CD14-positive monocyte (primary cell): ENCODE data around the gene PCNA. TPM values are rescaled to one million over a fixed set of nuclear protein-coding genes. Genes with fewer than 3 reads are reported as not detected.

Experiments
- DNase-seq, 3 donors: peaks; one replicate each; pipeline ENCODE4 v3.0.0-alpha.2; 2011 to 2022
- H2AFZ ChIP-seq: 2 replicates; pipeline ENCODE4 v1.6.0; 2012; ENCODE audit warnings: mild to moderate bottlenecking, low read depth, low read length, inconsistent platforms; ENCODE audit not compliant: insufficient read depth, poor library complexity, severe bottlenecking
- H3K27ac ChIP-seq, 2 donors: 1 replicate in 1 of 2; 2 replicates in 1 of 2; pipeline ENCODE4 v1.5.1; 2012 to 2013; ENCODE audit warnings: low read length in 2 of 2, control low read depth in 1 of 2, inconsistent platforms in 1 of 2, low read depth in 1 of 2, mild to moderate bottlenecking in 1 of 2
- H3K27me3 ChIP-seq, 2 donors: one replicate each; pipeline versions ENCODE4 v1.6.0 to v1.6.1; 2011 to 2013; ENCODE audit warnings: low read length in 2 of 2; ENCODE audit not compliant: control insufficient read depth in 2 of 2, insufficient read depth in 2 of 2
- H3K36me3 ChIP-seq, 2 donors: replicated peaks in 1 of 2; 1 replicate in 1 of 2; 2 replicates in 1 of 2; pipeline versions ENCODE4 v1.5.1 to v1.6.1; 2012 to 2013; ENCODE audit warnings: low read length in 2 of 2, control low read depth in 1 of 2, inconsistent platforms in 1 of 2, mild to moderate bottlenecking in 1 of 2; ENCODE audit not compliant: insufficient read depth in 2 of 2, control insufficient read depth in 1 of 2
- H3K4me1 ChIP-seq, 2 donors: 1 replicate in 1 of 2; 2 replicates in 1 of 2; pipeline versions ENCODE4 v1.5.1 to v1.6.1; 2012 to 2013; ENCODE audit warnings: low read length in 2 of 2, control low read depth in 1 of 2, inconsistent platforms in 1 of 2, mild to moderate bottlenecking in 1 of 2, moderate library complexity in 1 of 2; ENCODE audit not compliant: insufficient read depth in 2 of 2, control insufficient read depth in 1 of 2
- H3K4me2 ChIP-seq: replicated peaks from 2 replicates; pipeline ENCODE3; 2012; ENCODE audit warnings: low read length, moderate library complexity, mild to moderate bottlenecking; ENCODE audit not compliant: poor library complexity, severe bottlenecking; ENCODE audit errors: extremely low read depth
- H3K4me3 ChIP-seq, 3 experiments: fragments of 200-600 bp in 1 of 3; sonication (generic) in 1 of 3; replicated peaks in 1 of 3; 1 replicate in 2 of 3; 2 replicates in 1 of 3; pipeline ENCODE4 v1.5.1; 2011 to 2013; ENCODE audit warnings: low read length in 3 of 3, mild to moderate bottlenecking in 3 of 3, control low read depth in 2 of 3, low read depth in 2 of 3, inconsistent platforms in 1 of 3, moderate library complexity in 1 of 3
- H3K79me2 ChIP-seq: 2 replicates; pipeline ENCODE4 v1.6.0; 2012; ENCODE audit warnings: mild to moderate bottlenecking, control low read depth, inconsistent platforms, low read length, moderate library complexity; ENCODE audit not compliant: insufficient read depth
- H3K9ac ChIP-seq: 2 replicates; pipeline ENCODE4 v1.6.0; 2017; ENCODE audit warnings: low read length, mild to moderate bottlenecking; ENCODE audit not compliant: insufficient read depth, poor library complexity, severe bottlenecking
- H3K9me3 ChIP-seq, 2 donors: replicated peaks in 1 of 2; 1 replicate in 1 of 2; 2 replicates in 1 of 2; pipeline versions ENCODE4 v1.5.1 to v1.6.1; 2012 to 2013; ENCODE audit warnings: low read length in 2 of 2, control low read depth in 1 of 2; ENCODE audit not compliant: control insufficient read depth in 1 of 2, insufficient read depth in 1 of 2
- H4K20me1 ChIP-seq: 2 replicates; pipeline ENCODE4 v1.6.0; 2012; ENCODE audit warnings: mild to moderate bottlenecking, low read length, control low read depth, moderate library complexity; ENCODE audit not compliant: insufficient read depth
- H3K27ac Mint-ChIP-seq, 7 donors: one replicate each; pipeline ENCODE4 v1.8.0; 2020; ENCODE audit warnings: mild to moderate bottlenecking in 7 of 7, mixed read lengths in 7 of 7, moderate library complexity in 6 of 7, inconsistent platforms in 2 of 7
- H3K27me3 Mint-ChIP-seq, 3 donors: one replicate each; pipeline ENCODE4 v1.8.0; 2021 to 2022; ENCODE audit warnings: low read depth in 3 of 3, mild to moderate bottlenecking in 3 of 3, mixed read lengths in 3 of 3, moderate library complexity in 3 of 3, inconsistent platforms in 1 of 3
- H3K36me3 Mint-ChIP-seq, 2 donors: one replicate each; pipeline ENCODE4 v1.8.0; 2020; ENCODE audit warnings: mixed read lengths in 2 of 2, inconsistent platforms in 1 of 2, mild to moderate bottlenecking in 1 of 2
- H3K4me1 Mint-ChIP-seq: one replicate; pipeline ENCODE4 v1.8.0; 2020; ENCODE audit warnings: mild to moderate bottlenecking, mixed read lengths
- H3K4me3 Mint-ChIP-seq, 2 donors: one replicate each; pipeline ENCODE4 v1.8.0; 2020; ENCODE audit warnings: mild to moderate bottlenecking in 2 of 2, mixed read lengths in 2 of 2, moderate library complexity in 1 of 2
- H3K9me3 Mint-ChIP-seq, 7 donors: one replicate each; pipeline ENCODE4 v1.8.0; 2020 to 2022; ENCODE audit warnings: mixed read lengths in 7 of 7, mild to moderate bottlenecking in 6 of 7, moderate library complexity in 6 of 7, inconsistent platforms in 2 of 7
- WGBS: methylation state at CpG from one replicate; pipeline ENCODE4 v1.1.5; 2013; ENCODE audit warnings: missing lambda C conversion rate; ENCODE audit not compliant: insufficient coverage; 5-methylcytosine and 5-hydroxymethylcytosine counted together
- intact Hi-C, 2 donors: fragments of 100-400 bp; cut with micrococcal nuclease; formaldehyde crosslinking; loops; one replicate each; pipeline versions ENCODE4 v1.15.0 to v1.15.1; 2023
- polyA plus RNA-seq, 3 donors: library from polyadenylated mRNA; depleted of rRNA in 1 of 3; unstranded in 2 of 3; stranded (reverse) in 1 of 3; fragments of 300-500 nt in 2 of 3; fragments of >200 nt in 1 of 3; fragmentation: Illumina TruSeq in 2 of 3; gene quantifications; 1 replicate in 2 of 3; 2 replicates in 1 of 3; pipeline ENCODE4 v1.2.3, GENCODE V29; 2012 to 2021
- TF ChIP-seq, protein P1 (sequence below): fragments of 200-600 bp; IDR thresholded peaks from one replicate; pipeline ENCODE4 v1.8.0; 2022; ENCODE audit warnings: antibody characterized with exemption, mild to moderate bottlenecking

PCNA gene
- polyA plus RNA-seq, 3 donors, result 27.9 to 35.0 (median 30.8) TPM

- H3K4me3 ChIP-seq, result peak overlapping the region in 2 of 3 experiments; percentile 20 to 61
- H3K9ac ChIP-seq, result no peak overlapping the region
- H3K9me3 ChIP-seq, result no peaks in the 10 kb centered on the region
- Mint-ChIP-seq H3K4me1 (peaks cover 48% of the 10 kb centered on the region), H3K9me3 (peaks cover 0 to 2% (median 0%) of the 10 kb centered on the region in 7 donors), H3K27ac (peak overlapping the region in 6 of 7 donors; percentile 11 to 89 (median 72)), H3K4me3 (no peak overlapping the region), H3K36me3 (peaks cover 3 to 11% of the 10 kb centered on the region in 2 donors), H3K27me3 (peaks cover 0 to 2% (median 0%) of the 10 kb centered on the region in 3 donors)
- intact Hi-C loops, result no loop called here
- no peak overlapping the region for H2AFZ ChIP-seq
- peaks cover 22 to 39% of the 10 kb centered on the region in 2 donors for H3K4me1 ChIP-seq
- no peaks in the 10 kb centered on the region for H3K27me3 ChIP-seq
- no peaks in the 10 kb centered on the region for H3K36me3 ChIP-seq
- TF ChIP-seq, protein P1, sequence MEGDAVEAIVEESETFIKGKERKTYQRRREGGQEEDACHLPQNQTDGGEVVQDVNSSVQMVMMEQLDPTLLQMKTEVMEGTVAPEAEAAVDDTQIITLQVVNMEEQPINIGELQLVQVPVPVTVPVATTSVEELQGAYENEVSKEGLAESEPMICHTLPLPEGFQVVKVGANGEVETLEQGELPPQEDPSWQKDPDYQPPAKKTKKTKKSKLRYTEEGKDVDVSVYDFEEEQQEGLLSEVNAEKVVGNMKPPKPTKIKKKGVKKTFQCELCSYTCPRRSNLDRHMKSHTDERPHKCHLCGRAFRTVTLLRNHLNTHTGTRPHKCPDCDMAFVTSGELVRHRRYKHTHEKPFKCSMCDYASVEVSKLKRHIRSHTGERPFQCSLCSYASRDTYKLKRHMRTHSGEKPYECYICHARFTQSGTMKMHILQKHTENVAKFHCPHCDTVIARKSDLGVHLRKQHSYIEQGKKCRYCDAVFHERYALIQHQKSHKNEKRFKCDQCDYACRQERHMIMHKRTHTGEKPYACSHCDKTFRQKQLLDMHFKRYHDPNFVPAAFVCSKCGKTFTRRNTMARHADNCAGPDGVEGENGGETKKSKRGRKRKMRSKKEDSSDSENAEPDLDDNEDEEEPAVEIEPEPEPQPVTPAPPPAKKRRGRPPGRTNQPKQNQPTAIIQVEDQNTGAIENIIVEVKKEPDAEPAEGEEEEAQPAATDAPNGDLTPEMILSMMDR, result no peak
- peaks cover 96% of the 10 kb centered on the region for H3K79me2 ChIP-seq
- peaks cover 44% of the 10 kb centered on the region for H4K20me1 ChIP-seq
- peak overlapping the region in 1 of 2 donors; percentile 82 for H3K27ac ChIP-seq
- peak; percentile 34 to 60 (median 54) for DNase-seq
- peak overlapping the region; percentile 60 for H3K4me2 ChIP-seq
Observed at GRCh38 chr20:5160882-5161281, 41.1 kb upstream of the PCNA start.

- Histone ChIP-seq H3K4me2 (no peak overlapping the region), H3K79me2 (peaks cover 96% of the 10 kb centered on the region), H3K27ac (peak overlapping the region in 1 of 2 donors; percentile 59), H3K9ac (no peak overlapping the region), H4K20me1 (peaks cover 44% of the 10 kb centered on the region), H3K27me3 (no peaks in the 10 kb centered on the region), H3K4me3 (no peak overlapping the region), H3K36me3 (no peaks in the 10 kb centered on the region), H2AFZ (no peak overlapping the region), H3K4me1 (peaks cover 22 to 39% of the 10 kb centered on the region in 2 donors), H3K9me3 (no peaks in the 10 kb centered on the region)
- H3K9me3 Mint-ChIP-seq, result peaks cover 0 to 2% (median 0%) of the 10 kb centered on the region in 7 donors
- intact Hi-C loops, result no loop called here
- H3K27ac Mint-ChIP-seq, result peak overlapping the region in 4 of 7 donors; percentile 41 to 82 (median 78)
- peaks cover 3 to 11% of the 10 kb centered on the region in 2 donors for H3K36me3 Mint-ChIP-seq
- WGBS, result 94% methylated on average over 2 of the region's 3 CpGs
- no peak overlapping the region for H3K4me3 Mint-ChIP-seq
- TF ChIP-seq, protein P1, result no peak
- peaks cover 0 to 2% (median 0%) of the 10 kb centered on the region in 3 donors for H3K27me3 Mint-ChIP-seq
- no peak for DNase-seq
- peaks cover 50% of the 10 kb centered on the region for H3K4me1 Mint-ChIP-seq
Observed at GRCh38 chr20:5159928-5160327, 40.2 kb upstream of the PCNA start.
